IPS-11a (cell line): ENCODE results near the gene EIPR1.
"Not testable (repeated sequence)": the region's sequence is repeated elsewhere in the genome, so short reads cannot be mapped to it uniquely, and the experiment has no call there.

Source experiments
- H3K4me3 ChIP-seq: one replicate; pipeline ENCODE4 v1.5.1; 2013; ENCODE audit warnings: low read depth, low read length, control low read depth

Gene EIPR1

GRCh38 chr2:3182848-3183247, 194.8 kb downstream of the EIPR1 start:
- no peak overlapping the region for H3K4me3 ChIP-seq

DNA sequence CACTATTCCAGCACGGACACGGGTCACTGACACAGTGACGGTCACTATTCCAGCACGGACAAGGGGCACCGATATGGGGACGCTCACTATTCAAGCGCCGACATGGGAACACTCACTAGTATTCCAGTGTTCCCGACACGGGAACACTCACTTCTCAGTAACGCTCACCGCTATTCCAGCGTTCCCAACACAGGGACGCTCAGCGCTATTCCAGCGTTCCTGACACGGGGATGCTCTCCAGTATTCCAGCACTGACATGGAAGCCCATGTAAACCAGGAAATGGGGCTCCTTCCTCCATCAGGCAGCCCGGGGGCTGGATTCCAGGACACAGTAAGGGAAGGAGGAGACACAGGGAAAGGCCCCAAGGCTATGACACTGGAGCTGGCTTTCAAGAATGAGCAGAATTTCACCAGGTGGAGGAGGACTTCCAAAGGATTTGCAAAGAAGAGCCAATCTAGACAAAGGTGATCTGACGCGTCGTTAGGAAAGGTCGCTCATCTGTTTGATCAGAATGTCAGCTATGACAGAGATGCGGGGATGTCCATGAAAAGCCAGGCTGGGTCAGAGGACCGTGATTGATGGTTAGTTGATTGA, 196.1 kb downstream of the EIPR1 start:
- H3K4me3 ChIP-seq = no peak overlapping the region

DNA sequence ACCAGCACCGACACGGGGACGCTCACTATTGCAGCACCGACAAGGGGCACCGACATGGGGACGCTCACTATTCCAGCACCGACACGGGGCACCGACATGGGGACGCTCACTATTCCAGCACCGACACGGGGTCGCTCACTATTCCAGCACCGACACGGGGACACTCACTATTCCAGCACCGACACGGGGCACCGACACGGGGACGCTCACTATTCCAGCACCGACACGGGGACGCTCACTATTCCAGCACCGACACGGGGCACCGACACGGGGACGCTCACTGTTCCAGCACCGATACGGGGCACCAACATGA, 196.8 kb downstream of the EIPR1 start:
- not testable (repeated sequence) for H3K4me3 ChIP-seq

- no peak overlapping the region for H3K4me3 ChIP-seq
Observed at GRCh38 chr2:3180082-3180908, 197.3 kb downstream of the EIPR1 start.

- no peak overlapping the region for H3K4me3 ChIP-seq
Observed at GRCh38 chr2:3179626-3180025, 198.0 kb downstream of the EIPR1 start.

GRCh38 chr2:3179208-3179607, 198.4 kb downstream of the EIPR1 start:
- no peak overlapping the region for H3K4me3 ChIP-seq

DNA sequence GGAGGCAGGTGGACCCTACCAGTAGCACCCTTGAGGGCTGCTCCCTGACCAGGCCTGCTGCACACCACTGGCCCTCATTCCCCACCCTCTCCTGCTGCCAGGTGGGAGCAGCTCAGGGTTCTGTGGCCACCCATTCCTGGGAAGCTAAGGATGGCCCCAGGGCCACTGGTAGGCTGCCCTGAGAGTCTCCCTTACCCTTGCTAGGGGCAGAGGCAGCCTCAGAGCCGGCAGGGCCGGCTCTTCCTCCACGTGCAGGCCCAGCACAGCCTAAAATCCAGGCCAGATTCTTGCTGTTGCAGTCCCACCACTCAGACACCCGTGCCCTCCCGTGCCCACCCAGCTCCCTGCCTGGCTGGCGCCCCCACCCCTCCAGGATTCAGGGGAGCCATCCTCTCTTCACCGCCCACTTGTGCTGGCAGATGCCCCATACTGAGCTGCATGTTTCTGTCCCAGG, 199.0 kb downstream of the EIPR1 start:
- no peak overlapping the region for H3K4me3 ChIP-seq

DNA sequence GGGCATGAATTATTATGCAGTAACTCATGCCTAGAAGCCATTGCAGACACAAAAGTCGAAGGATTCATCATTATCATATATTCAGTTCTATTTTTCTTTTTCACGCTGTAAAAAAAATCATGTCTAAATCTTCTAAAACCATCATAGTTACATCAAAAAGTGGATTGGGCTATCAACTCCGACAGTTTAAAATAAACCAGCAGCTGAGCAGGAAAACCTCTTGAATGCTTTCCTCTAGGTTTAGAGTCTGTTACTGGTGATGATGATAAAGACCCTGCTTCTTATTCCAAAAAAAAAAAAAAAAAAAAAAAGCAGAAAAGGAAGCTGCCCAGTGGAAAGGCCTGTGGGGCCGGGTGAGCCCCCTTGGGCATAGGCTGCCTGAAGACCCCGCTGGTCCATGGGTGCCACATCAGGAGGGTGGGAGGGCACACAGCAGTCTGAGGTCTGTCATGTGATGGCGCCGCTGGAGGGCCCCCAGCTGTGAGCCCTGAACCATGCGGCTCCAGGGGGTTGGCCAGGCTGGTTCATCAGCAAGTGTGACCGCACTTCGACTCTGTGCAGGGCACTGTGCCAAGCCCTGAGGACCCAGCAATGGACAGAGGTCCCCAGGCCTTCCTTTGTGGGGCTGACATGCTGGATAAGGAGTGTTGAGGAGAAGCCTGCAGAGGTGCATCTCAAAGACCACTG, 199.6 kb downstream of the EIPR1 start:
- no peak overlapping the region for H3K4me3 ChIP-seq

- H3K4me3 ChIP-seq = no peak overlapping the region
Observed at GRCh38 chr2:3176869-3177255, 200.8 kb downstream of the EIPR1 start.

DNA sequence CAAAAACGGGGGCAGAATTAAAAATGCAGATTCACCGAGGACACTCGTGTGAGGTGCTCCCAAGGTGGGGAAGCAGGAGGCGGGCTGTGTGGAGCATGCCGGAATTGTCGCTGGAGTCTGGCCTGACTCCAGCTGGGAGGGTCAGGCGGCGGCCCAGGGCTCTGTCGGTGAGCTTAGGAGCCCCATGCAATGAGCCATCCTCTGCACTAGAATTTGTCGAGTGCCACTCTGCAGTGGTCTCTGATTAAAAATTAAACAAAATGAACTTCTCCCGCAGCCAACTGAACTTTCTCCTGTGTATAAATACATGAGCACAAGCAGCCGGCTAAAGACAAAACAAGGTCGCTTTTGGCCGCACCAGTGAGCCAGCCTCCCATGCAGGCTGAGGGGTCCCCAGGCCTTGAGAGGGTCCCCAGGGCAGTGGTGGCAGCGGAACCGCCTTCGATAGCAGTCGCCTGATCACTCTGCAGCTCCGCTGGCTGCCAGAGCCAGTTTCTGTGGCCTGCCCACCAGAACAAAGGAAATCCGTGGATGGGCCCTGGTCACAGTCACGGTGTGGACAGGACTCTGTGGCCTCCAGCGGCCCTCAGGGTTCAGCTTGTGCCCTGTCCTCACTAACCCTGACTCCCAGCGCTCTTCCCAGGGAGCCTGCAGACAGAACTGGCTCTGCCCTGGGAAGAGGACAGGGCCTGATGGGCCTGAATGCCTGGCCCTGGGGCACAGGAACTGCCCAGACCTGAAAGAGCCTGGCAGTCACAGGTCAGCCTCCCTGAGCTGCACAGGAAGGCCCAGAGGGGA, 201.3 kb downstream of the EIPR1 start:
- no peak overlapping the region for H3K4me3 ChIP-seq

GRCh38 chr2:3175568-3175955, 202.1 kb downstream of the EIPR1 start:
- no peak overlapping the region for H3K4me3 ChIP-seq

- H3K4me3 ChIP-seq = no peak overlapping the region
Observed at GRCh38 chr2:3174626-3175567, 202.7 kb downstream of the EIPR1 start.

DNA sequence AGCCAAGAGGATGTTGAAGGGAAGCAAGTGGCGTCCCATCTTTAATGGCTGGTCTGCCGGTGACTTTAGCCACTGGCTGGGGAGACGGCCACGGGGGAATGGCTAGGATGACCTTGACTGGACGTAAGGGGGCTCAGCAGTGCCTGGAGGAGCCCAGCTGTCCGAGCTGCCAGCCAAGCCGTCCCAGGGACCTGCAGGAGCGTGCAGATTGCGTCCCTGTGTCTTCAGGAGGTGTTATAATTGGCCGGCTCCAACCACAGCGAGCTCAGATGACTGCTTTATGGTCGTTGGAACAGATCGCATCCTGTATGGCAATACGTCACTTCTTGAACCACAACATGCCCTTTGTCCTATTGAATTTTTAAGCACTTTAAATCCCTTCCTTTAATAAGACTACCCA, 204.6 kb downstream of the EIPR1 start:
- H3K4me3 ChIP-seq = no peak overlapping the region

GRCh38 chr2:3172265-3172935, 205.2 kb downstream of the EIPR1 start:
- H3K4me3 ChIP-seq = no peak overlapping the region

DNA sequence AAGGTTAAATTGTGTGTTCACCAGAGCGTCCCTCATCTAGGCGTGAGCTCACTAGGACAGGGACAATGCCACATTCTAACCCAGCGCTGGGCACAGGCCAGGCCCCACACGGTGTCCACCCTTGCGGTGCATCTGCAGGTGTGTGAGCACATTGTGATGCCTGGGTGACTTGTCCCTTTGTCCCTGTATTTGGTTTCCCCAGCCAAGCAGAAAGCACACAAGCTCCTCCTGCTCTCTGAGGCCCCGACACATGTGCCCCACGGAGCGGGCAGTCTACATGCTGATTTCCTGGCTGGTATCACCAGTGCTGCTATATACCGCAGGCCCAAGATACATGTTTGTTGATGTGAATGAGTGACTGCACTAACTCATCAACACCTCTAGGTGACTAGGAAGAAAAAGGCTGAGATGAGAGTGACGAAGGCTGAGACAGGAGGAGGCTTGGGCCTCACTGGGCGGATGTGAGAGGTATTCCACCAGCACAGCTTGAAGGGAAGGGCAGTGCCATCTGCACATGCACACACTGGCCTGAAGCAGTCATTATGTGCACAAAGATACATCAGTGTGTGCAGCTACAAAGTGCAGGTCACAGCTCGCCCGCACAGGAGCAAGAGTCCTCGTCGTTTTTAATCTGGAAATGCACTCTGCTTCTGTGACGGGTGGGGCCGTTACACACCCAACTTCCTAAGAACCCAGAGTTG, 205.9 kb downstream of the EIPR1 start:
- H3K4me3 ChIP-seq = no peak overlapping the region

DNA sequence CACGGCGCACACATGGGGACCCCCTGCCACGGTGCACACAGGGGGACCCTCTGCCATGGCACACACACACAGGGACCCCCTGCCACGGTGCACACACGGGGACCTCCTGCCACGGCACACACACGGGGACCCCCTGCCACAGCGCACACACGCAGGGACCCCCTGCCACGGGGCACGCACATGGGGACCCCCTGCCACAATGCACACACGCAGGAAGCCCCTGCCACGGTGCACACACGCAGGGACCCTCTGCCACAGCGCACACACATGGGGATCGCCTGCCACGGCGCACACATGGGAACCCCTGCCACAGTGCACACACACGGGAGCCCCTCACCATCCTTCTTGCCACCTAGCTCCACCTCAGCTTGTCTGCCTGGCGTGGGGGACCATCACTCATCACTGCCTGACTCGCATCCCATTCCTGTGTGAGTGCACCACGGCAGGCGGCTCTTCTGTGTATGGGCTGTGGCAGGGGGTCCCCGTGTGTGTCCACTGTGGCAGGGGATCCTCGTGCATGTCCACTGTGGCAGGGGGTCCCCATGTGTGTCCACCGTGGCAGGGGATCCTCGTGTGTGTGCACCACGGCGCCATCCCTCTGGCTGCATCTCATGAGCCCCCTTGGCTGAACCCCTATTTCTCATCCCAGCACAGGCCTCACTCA, 206.7 kb downstream of the EIPR1 start:
- H3K4me3 ChIP-seq = no peak overlapping the region

- no peak overlapping the region for H3K4me3 ChIP-seq
Observed at GRCh38 chr2:3169106-3169870, 208.3 kb downstream of the EIPR1 start.
